Ramos (cell line): ENCODE data around the gene TRIM44.
"Not testable (repeated sequence)": the region's sequence is repeated elsewhere in the genome, so short reads cannot be mapped to it uniquely, and the experiment has no call there.

Experiments used
- in situ Hi-C: fragments of 300-500 bp; cut with MboI; formaldehyde crosslinking; loops from one replicate; pipeline ENCODE4 v1.14.3; 2022; ENCODE audit warnings: low sequenced_read_pairs; ENCODE audit not compliant: unreplicated experiment

The TRIM44 gene

GRCh38 chr11:35712533-35712932 lies 50.0 kb downstream of the TRIM44 start:
- in situ Hi-C loops = no loop called here

- in situ Hi-C loops = no loop called here
Observed at GRCh38 chr11:35714882-35715627, 52.5 kb downstream of the TRIM44 start.

DNA sequence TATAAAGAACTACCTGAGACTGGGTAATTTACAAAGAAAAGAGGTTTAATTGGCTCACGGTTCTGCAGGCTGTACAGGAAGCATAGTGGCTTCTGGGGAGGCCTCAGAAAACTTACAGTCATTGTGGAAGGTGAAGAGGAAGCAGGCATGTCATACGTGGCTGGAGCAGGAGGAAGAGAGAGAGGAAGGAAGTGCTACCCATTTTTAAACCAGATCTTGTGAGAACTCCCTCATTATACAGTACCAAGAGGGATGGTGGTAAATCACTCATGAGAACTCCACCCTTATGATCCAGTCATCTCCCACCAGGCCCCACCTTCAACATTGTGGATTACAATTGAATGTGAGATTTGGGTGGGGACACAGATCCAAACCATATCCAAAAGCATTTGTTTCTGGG lies 53.1 kb downstream of the TRIM44 start:
- in situ Hi-C loops = not testable (repeated sequence)

DNA sequence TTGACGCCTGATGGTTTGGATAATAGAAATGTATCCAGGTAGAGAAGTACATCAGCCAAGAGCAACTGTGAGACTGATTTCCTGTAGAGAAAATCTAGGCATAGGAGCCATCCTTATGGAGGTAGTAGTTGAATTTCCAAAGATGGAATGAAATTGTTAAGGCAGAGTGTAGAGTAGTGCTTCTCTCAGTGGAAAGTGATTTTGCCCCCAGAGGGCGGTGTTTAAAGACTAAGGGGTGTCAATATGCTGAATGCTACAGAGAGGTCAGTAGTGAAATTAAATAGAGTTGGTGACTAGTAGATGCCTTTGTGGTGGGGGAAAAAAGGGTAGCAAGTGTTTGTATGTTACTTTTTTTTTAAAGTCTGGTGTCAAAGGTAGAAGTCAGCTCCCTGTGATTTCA lies 54.5 kb downstream of the TRIM44 start:
- in situ Hi-C loops = no loop called here

DNA sequence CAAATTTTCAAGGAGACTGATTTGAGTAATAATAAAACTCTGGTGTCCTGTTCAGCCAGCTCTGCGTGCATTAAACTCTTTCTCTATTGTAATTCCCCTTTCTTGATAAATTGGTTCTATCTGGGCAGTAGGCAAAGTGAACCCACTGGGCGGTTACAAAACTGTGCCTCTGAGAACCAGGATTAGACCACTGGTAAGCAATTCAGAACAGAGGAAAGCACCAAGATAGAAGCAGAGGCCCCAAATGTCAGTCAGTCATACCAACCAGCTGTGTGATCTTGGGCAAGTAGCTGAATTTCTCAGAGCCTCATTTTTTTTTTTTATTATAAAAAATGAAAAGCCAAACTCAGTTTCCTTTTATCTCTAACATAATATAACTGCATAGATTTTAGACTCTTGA lies 54.9 kb downstream of the TRIM44 start:
- in situ Hi-C loops = no loop called here

- in situ Hi-C loops = no loop called here
Observed at GRCh38 chr11:35721651-35722282, 59.2 kb downstream of the TRIM44 start.

DNA sequence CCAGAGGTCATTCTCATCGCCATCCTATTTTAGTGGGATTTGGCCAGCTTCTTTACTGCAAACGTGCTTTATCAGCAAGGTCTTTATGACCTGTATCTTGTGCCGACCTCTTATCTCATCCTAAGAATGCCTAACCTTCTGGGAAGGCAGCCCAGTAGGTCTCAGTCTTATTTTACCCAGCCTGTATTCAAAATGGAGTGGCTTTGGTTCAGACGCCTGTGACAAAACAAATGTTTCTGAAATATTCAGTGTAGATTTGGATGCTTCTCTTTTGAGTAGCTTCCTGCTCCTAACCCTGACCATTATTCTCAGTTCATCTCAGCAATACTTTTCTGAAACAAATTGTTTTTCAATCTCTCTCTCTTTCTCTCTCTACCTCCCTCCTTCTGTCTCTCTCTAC lies 60.1 kb downstream of the TRIM44 start:
- in situ Hi-C loops = no loop called here

GRCh38 chr11:35723493-35723892 lies 60.9 kb downstream of the TRIM44 start:
- in situ Hi-C loops = no loop called here

- in situ Hi-C loops = no loop called here
Observed at GRCh38 chr11:35723913-35724312, 61.3 kb downstream of the TRIM44 start.

GRCh38 chr11:35725885-35726284 lies 63.3 kb downstream of the TRIM44 start:
- in situ Hi-C loops = no loop called here

DNA sequence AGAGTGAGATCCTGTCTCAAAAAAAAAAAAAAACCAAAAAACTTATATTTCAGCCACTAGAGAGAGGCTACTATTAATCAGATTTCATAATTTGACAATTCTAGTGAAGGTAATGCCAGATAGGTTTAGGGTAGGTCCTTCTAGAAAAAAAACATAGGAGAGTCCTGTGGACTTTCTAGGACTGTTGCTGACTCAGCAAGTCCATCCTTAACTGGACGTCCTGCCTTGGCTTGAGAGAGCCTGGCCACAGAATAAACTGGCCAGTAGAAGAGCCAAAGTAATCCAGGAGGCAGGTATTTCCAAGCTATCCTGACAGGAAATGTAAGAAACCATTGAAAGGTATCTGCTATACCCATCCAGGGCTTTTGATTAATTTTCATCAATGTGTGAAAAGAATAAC lies 64.6 kb downstream of the TRIM44 start:
- in situ Hi-C loops = no loop called here

- in situ Hi-C loops = no loop called here
Observed at GRCh38 chr11:35730254-35730653, 67.7 kb downstream of the TRIM44 start.

DNA sequence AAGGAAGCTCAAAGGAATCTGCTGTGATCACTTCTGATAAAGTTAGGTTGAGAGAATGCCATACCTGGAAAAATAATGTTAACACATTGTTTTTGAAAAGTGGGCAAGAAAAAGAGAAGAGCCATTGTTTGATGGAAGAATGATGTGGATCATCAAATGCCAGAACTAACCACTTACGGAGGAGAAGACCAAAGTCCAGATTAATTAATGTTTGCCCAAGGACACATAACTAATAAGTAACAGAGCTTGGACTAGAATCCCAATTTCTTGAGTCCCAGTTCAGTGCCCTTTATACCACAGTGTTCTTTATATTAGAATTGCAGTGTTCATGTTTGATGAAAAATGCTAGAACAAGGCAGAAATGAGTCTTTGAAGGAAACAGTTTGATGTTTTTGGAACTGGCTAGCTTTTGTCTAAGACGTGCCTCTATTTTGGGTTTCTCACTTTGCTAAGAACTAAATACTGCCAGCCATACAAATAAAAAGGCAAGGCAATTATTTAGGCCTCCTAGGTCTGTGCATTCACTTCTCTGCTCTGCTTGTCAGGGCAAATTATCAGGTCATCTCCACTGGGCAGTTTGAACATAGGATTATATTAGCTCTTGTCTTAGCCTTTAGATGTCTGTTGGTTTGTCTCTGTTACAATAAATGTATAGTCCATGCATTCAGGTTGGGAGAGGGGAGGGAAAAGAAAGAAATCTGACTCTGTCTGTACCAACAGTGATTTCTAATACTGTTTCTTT lies 72.3 kb downstream of the TRIM44 start:
- in situ Hi-C loops = no loop called here

GRCh38 chr11:35735411-35735810 lies 72.8 kb downstream of the TRIM44 start:
- in situ Hi-C loops = no loop called here

- in situ Hi-C loops = no loop called here
Observed at GRCh38 chr11:35735903-35736302, 73.3 kb downstream of the TRIM44 start.

GRCh38 chr11:35736952-35737351 lies 74.4 kb downstream of the TRIM44 start:
- in situ Hi-C loops = no loop called here

- in situ Hi-C loops = no loop called here
Observed at GRCh38 chr11:35740061-35740799, 77.7 kb downstream of the TRIM44 start.

DNA sequence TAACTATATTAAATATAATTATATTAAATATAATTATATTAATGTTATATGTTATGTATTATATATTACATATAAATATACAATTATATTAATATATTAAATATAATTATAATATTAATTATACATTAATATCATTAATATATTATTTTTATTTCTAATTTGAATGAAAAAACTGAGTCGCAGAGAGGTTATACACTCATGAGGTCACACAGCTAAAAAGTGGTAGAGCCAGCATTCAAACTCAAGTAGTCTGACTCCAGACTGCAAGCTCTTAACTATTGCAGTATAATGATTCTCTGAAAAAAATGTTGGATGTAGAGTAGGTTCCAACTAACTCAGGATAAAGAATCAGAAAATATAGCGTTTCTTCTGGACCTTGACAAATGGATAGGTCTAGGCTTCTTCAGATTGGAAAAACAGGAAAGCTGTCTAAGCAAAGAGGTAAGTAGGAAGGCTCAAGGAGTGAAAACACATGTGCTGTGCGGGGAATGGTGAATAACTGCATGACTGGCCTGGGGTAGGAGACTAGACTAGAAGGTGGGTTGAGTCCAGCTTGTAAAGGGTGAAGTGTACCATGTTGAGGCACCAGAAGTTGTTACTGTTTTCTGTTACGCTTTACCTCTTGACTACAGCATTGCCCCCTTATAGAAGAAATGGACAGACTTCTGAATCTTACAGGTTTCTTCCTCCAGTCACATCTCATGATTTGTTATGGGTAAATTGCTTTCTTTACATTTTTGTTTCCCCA lies 80.3 kb downstream of the TRIM44 start:
- in situ Hi-C loops = no loop called here

- in situ Hi-C loops = no loop called here
Observed at GRCh38 chr11:35746356-35747153, 84.0 kb downstream of the TRIM44 start.
